Endothelial cell of umbilical vein (primary cell): ENCODE results near the gene GPR162. TPM values are rescaled to one million over a fixed set of nuclear protein-coding genes. Genes with fewer than 3 reads are reported as not detected.

ENCODE experiments used
- BruUV-seq: library from RNA; stranded (reverse); fragments of 400-500 nt; replicated peaks from 2 replicates; lab custom pipeline; 2021; lab: Mats Ljungman, UMichigan
- CTCF ChIA-PET: fragments of 300-600, 350-600 bp; sonication (Branson Sonifier 250); formaldehyde crosslinking; loops from one replicate; lab custom pipeline; 2021; ENCODE audit warnings: antibody characterized with exemption, inconsistent platforms; lab: Charles Lee
- POLR2A ChIA-PET: fragments of 300-600, 350-600 bp; sonication (Branson Sonifier 250); formaldehyde crosslinking; loops from one replicate; lab custom pipeline; 2021; ENCODE audit warnings: antibody characterized with exemption, inconsistent platforms; lab: Charles Lee
- DNase-seq: peaks from one replicate; pipeline ENCODE4 v3.0.0-alpha.2; 2011; ENCODE audit warnings: low read depth, low spot score
- FAIRE-seq: peaks from 2 replicates; lab custom pipeline; 2011; peaks lifted over from hg19 to GRCh38; lab: Jason Lieb, UNC
- H2AFZ ChIP-seq: 2 replicates; pipeline ENCODE4 v1.6.0; 2012; ENCODE audit warnings: low read depth, low read length, control low read depth, inconsistent platforms
- H3K27ac ChIP-seq: 2 replicates; pipeline ENCODE4 v1.5.1; 2011; ENCODE audit warnings: low read depth, mild to moderate bottlenecking, control low read depth, low read length, moderate library complexity; ENCODE audit not compliant: insufficient read depth
- H3K27me3 ChIP-seq, 2 experiments: 2 replicates each; pipeline versions ENCODE4 v1.6.0 to v1.6.1; 2011; ENCODE audit warnings: low read length in 2 of 2, mixed read lengths in 1 of 2; ENCODE audit not compliant: control insufficient read depth in 2 of 2, insufficient read depth in 2 of 2
- H3K36me3 ChIP-seq, 2 experiments: 2 replicates in 1 of 2; 3 replicates in 1 of 2; pipeline ENCODE4 v1.5.1; 2011; ENCODE audit warnings: low read length in 2 of 2, mild to moderate bottlenecking in 1 of 2, moderate library complexity in 1 of 2; ENCODE audit not compliant: control insufficient read depth in 2 of 2, insufficient read depth in 2 of 2; ENCODE audit errors: extremely low read depth in 1 of 2
- H3K4me1 ChIP-seq: 3 replicates; pipeline ENCODE4 v1.5.1; 2011; ENCODE audit warnings: mild to moderate bottlenecking, low read length; ENCODE audit not compliant: control insufficient read depth, insufficient read depth; ENCODE audit errors: extremely low read depth
- H3K4me2 ChIP-seq: 2 replicates; pipeline ENCODE4 v1.6.1; 2011; ENCODE audit warnings: low read length, control low read depth, mixed read lengths; ENCODE audit not compliant: insufficient read depth
- H3K4me3 ChIP-seq, 3 experiments: fragments of 200-600 bp in 1 of 3; sonication (generic), shearing (Covaris generic) in 1 of 3; replicated peaks in 1 of 3; 2 replicates each; pipeline ENCODE4 v1.5.1; 2011 to 2016; ENCODE audit warnings: control low read depth in 3 of 3, low read length in 3 of 3, mild to moderate bottlenecking in 2 of 3, inconsistent platforms in 1 of 3, low read depth in 1 of 3, moderate library complexity in 1 of 3; ENCODE audit not compliant: insufficient read depth in 1 of 3
- H3K79me2 ChIP-seq: 2 replicates; pipeline ENCODE4 v1.6.0; 2012; ENCODE audit warnings: low read length, inconsistent platforms; ENCODE audit not compliant: control insufficient read depth, insufficient read depth
- H3K9ac ChIP-seq: replicated peaks from 2 replicates; pipeline ENCODE3; 2011; ENCODE audit warnings: low read length, control low read depth; ENCODE audit not compliant: insufficient read depth; ENCODE audit errors: extremely low read depth
- H3K9me1 ChIP-seq: replicated peaks from 3 replicates; pipeline ENCODE4 v1.6.0; 2011; ENCODE audit warnings: mild to moderate bottlenecking, low read length; ENCODE audit not compliant: control insufficient read depth, insufficient read depth; ENCODE audit errors: extremely low read depth
- H3K9me3 ChIP-seq: replicated peaks from 2 replicates; pipeline ENCODE4 v1.5.1; 2012; ENCODE audit warnings: low read length, inconsistent platforms; ENCODE audit not compliant: control insufficient read depth, insufficient read depth
- H4K20me1 ChIP-seq: replicated peaks from 2 replicates; pipeline ENCODE3; 2011; ENCODE audit warnings: mild to moderate bottlenecking, low read length; ENCODE audit not compliant: control insufficient read depth, insufficient read depth; ENCODE audit errors: extremely low read depth
- EZH2 ChIP-seq: IDR thresholded peaks from 2 replicates; pipeline ENCODE4 v1.6.1; 2012; ENCODE audit warnings: borderline replicate concordance, low read depth, mild to moderate bottlenecking, moderate library complexity, low read length, inconsistent platforms; ENCODE audit not compliant: severe bottlenecking
- FOS ChIP-seq: IDR thresholded peaks from 2 replicates; pipeline ENCODE4 v1.6.1; 2011; ENCODE audit warnings: mild to moderate bottlenecking, low read length, moderate library complexity, borderline replicate concordance; ENCODE audit not compliant: insufficient read depth
- GATA2 ChIP-seq: IDR thresholded peaks from 2 replicates; pipeline ENCODE4 v1.7.0; 2011; ENCODE audit warnings: low read depth, mild to moderate bottlenecking, moderate library complexity, mixed read lengths, low read length; ENCODE audit not compliant: insufficient read length, insufficient read depth
- JUN ChIP-seq: IDR thresholded peaks from 2 replicates; pipeline ENCODE4 v1.6.1; 2011; ENCODE audit warnings: borderline replicate concordance, low read depth; ENCODE audit not compliant: insufficient read length, insufficient read depth
- MYC ChIP-seq: IDR thresholded peaks from one replicate; pipeline ENCODE4 v1.6.1; 2011; ENCODE audit warnings: mild to moderate bottlenecking, low read depth, low read length
- POLR2A ChIP-seq: IDR thresholded peaks from 2 replicates; pipeline ENCODE4 v1.6.1; 2012; ENCODE audit warnings: low read depth, mild to moderate bottlenecking, control low read depth, low read length
- POLR2AphosphoS5 ChIP-seq: IDR thresholded peaks from 2 replicates; pipeline ENCODE4 v1.6.1; 2012; ENCODE audit warnings: low read depth, mild to moderate bottlenecking, control low read depth, low read length, moderate library complexity; ENCODE audit not compliant: insufficient read depth
- dilution Hi-C: fragments of 300-500 bp; cut with MboI; formaldehyde crosslinking; loops from one replicate; pipeline ENCODE4 v1.15.0; 2019; ENCODE audit warnings: low sequenced_read_pairs; ENCODE audit not compliant: extremely low pct_ligation_motif_present
- intact Hi-C: fragments of 100-400 bp; cut with micrococcal nuclease; formaldehyde crosslinking; loops from one replicate; pipeline ENCODE4 v1.10.0; 2022
- polyA plus RNA-seq, 4 experiments: library from polyadenylated mRNA; depleted of rRNA in 3 of 4; stranded (reverse) in 3 of 4; unstranded in 1 of 4; fragments of >200 nt; gene quantifications; 2 replicates each; pipeline versions ENCODE4 v1.2.1 to v1.2.3, GENCODE V29; 2011 to 2012; ENCODE audit warnings: missing spikeins in 1 of 4
- total RNA-seq: library from RNA; stranded (reverse); gene quantifications from 2 replicates; pipeline ENCODE4 v1.2.3, GENCODE V29; 2021
- TF ChIP-seq, protein P1 (sequence below), 2 donors: IDR thresholded peaks; 1 replicate in 1 of 2; 2 replicates in 1 of 2; pipeline ENCODE4 v1.5.1; 2011; ENCODE audit warnings: low read length in 2 of 2, mild to moderate bottlenecking in 2 of 2, moderate library complexity in 2 of 2, control low read depth in 1 of 2, inconsistent platforms in 1 of 2, low read depth in 1 of 2; ENCODE audit not compliant: insufficient read depth in 1 of 2; ENCODE audit errors: extremely low read depth in 1 of 2
- TF ChIP-seq, protein P2 (sequence below): IDR thresholded peaks from 2 replicates; pipeline ENCODE4 v1.6.1; 2011; ENCODE audit not compliant: insufficient read depth, insufficient read length

The GPR162 gene
- total and polyA plus RNA-seq, 2 donors (not counting 3 experiments of a cell fraction or from before 2014, with no cell fraction given) = 9.7 to 13.7 TPM

DNA sequence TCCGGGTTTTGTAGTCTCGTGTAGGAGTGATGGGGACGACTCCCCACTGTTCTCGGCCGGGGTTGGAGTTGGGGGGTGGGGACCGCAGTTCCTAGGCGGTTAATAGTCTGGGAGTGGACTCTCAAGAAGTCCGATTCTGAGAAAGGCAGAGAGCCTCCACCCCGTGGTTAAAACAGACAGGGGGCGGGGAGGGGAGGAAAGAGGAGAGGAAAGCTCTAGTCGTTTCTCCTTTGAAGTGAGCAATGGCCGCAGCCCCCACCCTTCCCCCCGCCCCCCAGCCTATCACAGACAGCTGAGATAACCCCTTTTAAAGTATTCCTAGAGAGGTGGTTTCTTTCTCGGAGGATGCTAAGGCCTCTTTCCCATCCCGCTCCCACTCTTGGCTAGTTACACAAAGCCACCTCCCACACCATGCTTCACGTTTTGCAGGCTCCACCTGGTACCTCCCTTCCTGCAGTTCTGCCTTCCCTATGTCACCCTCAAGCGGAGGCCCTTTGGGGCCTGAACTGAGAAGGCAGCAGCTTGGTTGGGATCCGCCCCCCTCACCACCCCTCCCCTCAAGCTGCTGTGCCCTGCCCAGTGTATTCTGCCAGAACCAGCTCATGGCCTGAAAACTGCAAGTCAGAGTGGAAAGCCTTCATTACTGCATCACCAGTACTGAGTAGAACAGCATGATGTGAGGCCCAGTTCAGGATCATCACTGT lies 31.2 kb downstream of the GPR162 start:
- Histone ChIP-seq H3K4me2 (peak overlapping the region; percentile 77), H4K20me1 (no peaks in the 10 kb centered on the region), H3K4me1 (peaks cover 24% of the 10 kb centered on the region), H3K4me3 (peak overlapping the region; percentile 63 to 93 (median 76)), H3K9ac (peak overlapping the region; percentile 51), H3K9me1 (no peaks in the 10 kb centered on the region), H2AFZ (peak overlapping the region; percentile 30), H3K27ac (peak overlapping the region; percentile 8), H3K79me2 (peaks cover 42% of the 10 kb centered on the region), H3K36me3 (peaks cover 14 to 22% of the 10 kb centered on the region in 2 experiments), H3K27me3 (no peaks in the 10 kb centered on the region), H3K9me3 (no peaks in the 10 kb centered on the region)
- BruUV-seq = no TSS peak
- DNase-seq = peak; percentile 61
- TF ChIP-seq, protein P1, sequence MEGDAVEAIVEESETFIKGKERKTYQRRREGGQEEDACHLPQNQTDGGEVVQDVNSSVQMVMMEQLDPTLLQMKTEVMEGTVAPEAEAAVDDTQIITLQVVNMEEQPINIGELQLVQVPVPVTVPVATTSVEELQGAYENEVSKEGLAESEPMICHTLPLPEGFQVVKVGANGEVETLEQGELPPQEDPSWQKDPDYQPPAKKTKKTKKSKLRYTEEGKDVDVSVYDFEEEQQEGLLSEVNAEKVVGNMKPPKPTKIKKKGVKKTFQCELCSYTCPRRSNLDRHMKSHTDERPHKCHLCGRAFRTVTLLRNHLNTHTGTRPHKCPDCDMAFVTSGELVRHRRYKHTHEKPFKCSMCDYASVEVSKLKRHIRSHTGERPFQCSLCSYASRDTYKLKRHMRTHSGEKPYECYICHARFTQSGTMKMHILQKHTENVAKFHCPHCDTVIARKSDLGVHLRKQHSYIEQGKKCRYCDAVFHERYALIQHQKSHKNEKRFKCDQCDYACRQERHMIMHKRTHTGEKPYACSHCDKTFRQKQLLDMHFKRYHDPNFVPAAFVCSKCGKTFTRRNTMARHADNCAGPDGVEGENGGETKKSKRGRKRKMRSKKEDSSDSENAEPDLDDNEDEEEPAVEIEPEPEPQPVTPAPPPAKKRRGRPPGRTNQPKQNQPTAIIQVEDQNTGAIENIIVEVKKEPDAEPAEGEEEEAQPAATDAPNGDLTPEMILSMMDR (IDR thresholded peaks at IDR 0.05; ENCODE audit: extremely low read depth in 1 of 2, insufficient read depth in 1 of 2, low read depth in 1 of 2, low read length in 2 of 2) = no peak
- no peak for TF ChIP-seq JUN
- TF ChIP-seq GATA2 = no peak
- TF ChIP-seq, protein P2, sequence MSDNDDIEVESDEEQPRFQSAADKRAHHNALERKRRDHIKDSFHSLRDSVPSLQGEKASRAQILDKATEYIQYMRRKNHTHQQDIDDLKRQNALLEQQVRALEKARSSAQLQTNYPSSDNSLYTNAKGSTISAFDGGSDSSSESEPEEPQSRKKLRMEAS = no peak
- TF ChIP-seq MYC = no peak
- TF ChIP-seq POLR2A = no peak
- TF ChIP-seq FOS = no peak
- TF ChIP-seq EZH2 = no peak
- no peak for TF ChIP-seq POLR2AphosphoS5
- dilution Hi-C loops = no loop called here
- intact Hi-C loops = loop anchor here (1.0 kb wide), 2 partner anchors 15 to 190 kb away; partner anchors contain the start of gene ING4
- CTCF ChIA-PET = interaction anchor here (0.9 to 4.6 kb wide), 10 partner anchors 9 to 168 kb away, joined by 3 to 30 read pairs (median 5); partner anchors contain the start of genes MLF2, SPSB2 and TPI1
- FAIRE-seq = no peak
- POLR2A ChIA-PET = interaction anchor here (1.2 to 3.2 kb wide), 6 partner anchors 9 to 100 kb away, joined by 3 to 48 read pairs (median 6); partner anchors contain the start of genes MLF2, SPSB2 and TPI1
